ENCODE measurements around the gene STIM1. TPM values are rescaled to one million over a fixed set of nuclear protein-coding genes. Genes with fewer than 3 reads are reported as not detected.

Gene STIM1
- total and polyA plus RNA-seq, 10 of the 15 experiments (the other 5 are each of a cell fraction or from before 2014, with no cell fraction given), result 8.6 to 57.7 (median 29.3) TPM

GRCh38 chr11:4019891-4020290 lies 164.4 kb downstream of the STIM1 start (continued):
- no peak for TF ChIP-seq ATF3 (IDR thresholded peaks at IDR 0.05; ENCODE audit: borderline replicate concordance, extremely low read depth, low read depth, low read length)

GRCh38 chr11:4022669-4023068 lies 167.2 kb downstream of the STIM1 start:
- ChIA-PET CTCF (interaction anchor here (1.3 kb wide), 3 partner anchors 44 to 173 kb away, joined by 3 to 4 read pairs (median 3); no protein-coding TSS in a partner anchor), POLR2A (no interaction called here), SMC1A (ENCODE audit: uncharacterized antibody, unreplicated experiment) (interaction anchor here (1.0 to 1.7 kb wide), 2 partner anchors 43 to 168 kb away, joined by 3 to 5 read pairs; partner anchors contain the start of gene STIM1), RAD21 (ENCODE audit: unreplicated experiment) (no interaction called here)
- in situ Hi-C loops (cut with MboI), result no loop called here
- FAIRE-seq (no peak), DNase-seq (ENCODE audit: low read depth, low spot score) (no peak), ATAC-seq (no peak)
- no peaks in the 10 kb centered on the region; the same call in none of the 2 replicates for H3K79me2 ChIP-seq (ENCODE audit: control insufficient read depth, insufficient read depth, low read length)
- no peak overlapping the region for H3K27ac ChIP-seq (ENCODE audit: control insufficient read depth, insufficient read depth)
- H3K4me2 ChIP-seq (ENCODE audit: control insufficient read depth, insufficient read depth), result no peak overlapping the region
- H3K9me3 ChIP-seq (replicated peaks; ENCODE audit: control insufficient read depth, insufficient read depth, low read length), result peaks cover 4% of the 10 kb centered on the region
- no peaks in the 10 kb centered on the region for H3K27me3 ChIP-seq (replicated peaks in 1 of 2; ENCODE audit: control insufficient read depth in 2 of 2, insufficient read depth in 2 of 2, low read length in 1 of 2)
- intact Hi-C loops (cut with micrococcal nuclease; ENCODE audit: unreplicated experiment), result no loop called here
- H3K4me1 ChIP-seq (ENCODE audit: control insufficient read depth, insufficient read depth, low read length), result no peaks in the 10 kb centered on the region
- no peak overlapping the region for H3K4me3 ChIP-seq
- H4K20me1 ChIP-seq (ENCODE audit: control insufficient read depth, insufficient read depth), result no peaks in the 10 kb centered on the region
- H3K9ac ChIP-seq (ENCODE audit: control insufficient read depth, insufficient read depth, low read length), result no peak overlapping the region
- H2AFZ ChIP-seq (ENCODE audit: control insufficient read depth, low read depth, low read length), result no peak overlapping the region
- no TSS peak for BruUV-seq (replicated peaks)
- peaks cover 2 to 5% of the 10 kb centered on the region in 2 experiments for H3K36me3 ChIP-seq (ENCODE audit: control insufficient read depth in 2 of 2, insufficient read depth in 2 of 2, low read length in 1 of 2)
- WGBS (ENCODE audit: insufficient coverage, insufficient replicate concordance, low lambda C conversion rate, missing lambda C conversion rate), result 100% methylated on average over 5 of the region's 5 CpGs
- TF ChIP-seq USF1 (IDR thresholded peaks at IDR 0.05; ENCODE audit: borderline replicate concordance, extremely low read length, insufficient read depth, low read depth, low read length) (no peak), HDGF (IDR thresholded peaks at IDR 0.05) (no peak), MLLT1 (IDR thresholded peaks at IDR 0.05) (no peak), SREBF2 (IDR thresholded peaks at IDR 0.05; ENCODE audit: low read length) (no peak), FOXK2 (IDR thresholded peaks at IDR 0.05) (no peak), ZNF274 (IDR thresholded peaks at IDR 0.05; ENCODE audit: insufficient read depth, insufficient read length) (no peak), CEBPZ (IDR thresholded peaks at IDR 0.05; ENCODE audit: low read depth, low read length) (no peak), SMC3 (IDR thresholded peaks at IDR 0.05; ENCODE audit: borderline replicate concordance, low read length) (no peak), HDAC6 (IDR thresholded peaks at IDR 0.05; ENCODE audit: unreplicated experiment) (no peak), ZBED1 (IDR thresholded peaks at IDR 0.05; ENCODE audit: borderline replicate concordance) (no peak), NR2F1 (conservative IDR thresholded peaks at IDR 0.05) (no peak), PKNOX1 (IDR thresholded peaks at IDR 0.05) (no peak), SUZ12 (IDR thresholded peaks at IDR 0.05; ENCODE audit: unreplicated experiment) (no peak), NFIC (IDR thresholded peaks at IDR 0.05; ENCODE audit: low read depth, low read length) (no peak)

All from GM12878 (cell line).